PC-3 (cell line): ENCODE data around the gene SLC2A9.

Source experiments
- CTCF ChIP-seq: fragments of 300-600 bp; sonication (generic); conservative IDR thresholded peaks from 2 replicates; pipeline ENCODE4 v1.5.1; 2017; ENCODE audit warnings: antibody characterized with exemption, low read depth, mild to moderate bottlenecking, low read length
- EZH2 ChIP-seq: fragments of 300-600 bp; sonication (generic); IDR thresholded peaks from one replicate; pipeline ENCODE4 v1.6.1; 2017; ENCODE audit warnings: antibody characterized with exemption, mild to moderate bottlenecking, low read length; ENCODE audit not compliant: unreplicated experiment
- EZH2phosphoT487 ChIP-seq: fragments of 300-600 bp; sonication (generic); IDR thresholded peaks from 2 replicates; pipeline ENCODE4 v1.6.1; 2018; ENCODE audit warnings: mild to moderate bottlenecking, antibody characterized with exemption, low read length, borderline replicate concordance

- TF ChIP-seq CTCF (no peak), EZH2 (no peak), EZH2phosphoT487 (no peak)
Measured at GRCh38 chr4:9932771-9933170, 88.5 kb downstream of the SLC2A9 start.
